ENCODE measurements around the gene CBX6. TPM values are rescaled to one million over a fixed set of nuclear protein-coding genes. Genes with fewer than 3 reads are reported as not detected.

The CBX6 gene
- total and polyA plus RNA-seq, 7 experiments from 2014 or later, result 6.3 to 77.0 (median 72.4) TPM

GRCh38 chr22:38864361-38865191 is 7.4 kb downstream of the CBX6 start:
- Histone ChIP-seq H3K9me3 (ENCODE audit: control insufficient read depth in 2 of 3, low read length in 3 of 3) (no peaks in the 10 kb centered on the region), H3K27ac (ENCODE audit: low read depth, low read length) (no peak overlapping the region), H3K4me3 (ENCODE audit: low read length) (no peak overlapping the region), H3K36me3 (ENCODE audit: control insufficient read depth in 2 of 3, insufficient read depth in 3 of 3, low read length in 3 of 3) (peaks cover 0 to 42% (median under 1%) of the 10 kb centered on the region in 3 experiments), H3K27me3 (ENCODE audit: control insufficient read depth in 2 of 2, insufficient read depth in 2 of 2, low read length in 2 of 2) (no peaks in the 10 kb centered on the region), H3K4me1 (ENCODE audit: control insufficient read depth in 2 of 2, insufficient read depth in 2 of 2, low read length in 2 of 2) (peaks cover under 1 to 9% of the 10 kb centered on the region in 2 donors)
- Mint-ChIP-seq H3K4me3 (no peak overlapping the region), H3K27ac (peak overlapping the region in 5 of 9 donors; percentile 10 to 59 (median 38)), H3K36me3 (peaks cover 0 to 2% (median 0%) of the 10 kb centered on the region in 5 donors), H3K27me3 (no peaks in the 10 kb centered on the region), H3K4me1 (peaks cover 12 to 31% (median 17%) of the 10 kb centered on the region in 7 donors), H3K9me3 (no peaks in the 10 kb centered on the region)
- ChIA-PET CTCF (no interaction called here), POLR2A (interaction anchor here (0.5 kb wide), 1 partner anchor 139 kb away, joined by 3 read pairs; no protein-coding TSS in a partner anchor)
- no peak for DNase-seq
- ATAC-seq, result no peak
- intact Hi-C loops (cut with micrococcal nuclease), result no loop called here

- Histone ChIP-seq H3K9me3 (ENCODE audit: control insufficient read depth in 2 of 3, low read length in 3 of 3) (no peaks in the 10 kb centered on the region), H3K36me3 (ENCODE audit: control insufficient read depth in 2 of 3, insufficient read depth in 3 of 3, low read length in 3 of 3) (peaks cover 0 to 39% (median 0%) of the 10 kb centered on the region in 3 experiments), H3K4me3 (ENCODE audit: low read length) (no peak overlapping the region), H3K4me1 (ENCODE audit: control insufficient read depth in 2 of 2, insufficient read depth in 2 of 2, low read length in 2 of 2) (peaks cover 0 to 3% of the 10 kb centered on the region in 2 donors), H3K27me3 (ENCODE audit: control insufficient read depth in 2 of 2, insufficient read depth in 2 of 2, low read length in 2 of 2) (no peaks in the 10 kb centered on the region), H3K27ac (ENCODE audit: low read depth, low read length) (no peak overlapping the region)
- Mint-ChIP-seq H3K4me1 (peaks cover 4 to 23% (median 14%) of the 10 kb centered on the region in 7 donors), H3K9me3 (no peaks in the 10 kb centered on the region), H3K27me3 (no peaks in the 10 kb centered on the region), H3K4me3 (peak overlapping the region in 1 of 10 donors; percentile 31), H3K27ac (peak overlapping the region in 2 of 9 donors; percentile 10 to 71), H3K36me3 (peaks cover 0 to 1% (median 0%) of the 10 kb centered on the region in 5 donors)
- intact Hi-C loops (cut with micrococcal nuclease), result no loop called here
- ChIA-PET CTCF (no interaction called here), POLR2A (interaction anchor here (0.5 kb wide), 1 partner anchor 140 kb away, joined by 3 read pairs; no protein-coding TSS in a partner anchor)
- no peak for DNase-seq
- no peak for ATAC-seq
Observed at GRCh38 chr22:38863531-38864131, 8.4 kb downstream of the CBX6 start.

- no peaks in the 10 kb centered on the region for H3K4me1 ChIP-seq (ENCODE audit: control insufficient read depth in 2 of 2, insufficient read depth in 2 of 2, low read length in 2 of 2)
- ChIA-PET CTCF (interaction anchor here (1.1 kb wide), 1 partner anchor 7 kb away, joined by 5 read pairs; no protein-coding TSS in a partner anchor), POLR2A (interaction anchor here (1.1 kb wide), 1 partner anchor 19 kb away, joined by 3 read pairs; no protein-coding TSS in a partner anchor)
- no peaks in the 10 kb centered on the region for H3K27me3 ChIP-seq (ENCODE audit: control insufficient read depth in 2 of 2, insufficient read depth in 2 of 2, low read length in 2 of 2)
- Mint-ChIP-seq H3K4me1 (peaks cover 0 to 14% (median 6%) of the 10 kb centered on the region in 7 donors), H3K36me3 (no peaks in the 10 kb centered on the region), H3K9me3 (no peaks in the 10 kb centered on the region), H3K27me3 (peaks cover 0 to under 1% (median 0%) of the 10 kb centered on the region in 5 donors), H3K4me3 (no peak overlapping the region), H3K27ac (peak overlapping the region in 6 of 9 donors; percentile 12 to 71 (median 33))
- intact Hi-C loops (cut with micrococcal nuclease), result no loop called here
- H3K27ac ChIP-seq (ENCODE audit: low read depth, low read length), result no peak overlapping the region
- no peak for DNase-seq
- no peak overlapping the region for H3K4me3 ChIP-seq (ENCODE audit: low read length)
- H3K36me3 ChIP-seq (ENCODE audit: control insufficient read depth in 2 of 3, insufficient read depth in 3 of 3, low read length in 3 of 3), result peaks cover 0 to 30% (median 0%) of the 10 kb centered on the region in 3 experiments
- ATAC-seq, result no peak
- no peaks in the 10 kb centered on the region for H3K9me3 ChIP-seq (ENCODE audit: control insufficient read depth in 2 of 3, low read length in 3 of 3)
Observed at GRCh38 chr22:38862375-38863329, 9.4 kb downstream of the CBX6 start.

GRCh38 chr22:38861927-38862326 is 10.1 kb downstream of the CBX6 start:
- POLR2A ChIA-PET, result interaction anchor here (1.1 kb wide), 1 partner anchor 19 kb away, joined by 3 read pairs; no protein-coding TSS in a partner anchor
- DNase-seq, result no peak
- intact Hi-C loops (cut with micrococcal nuclease), result no loop called here

GRCh38 chr22:38861170-38861876 is 10.7 kb downstream of the CBX6 start:
- no peaks in the 10 kb centered on the region for H3K9me3 ChIP-seq (ENCODE audit: control insufficient read depth in 2 of 3, low read length in 3 of 3)
- no peak overlapping the region for H3K27ac ChIP-seq (ENCODE audit: low read depth, low read length)
- no peak overlapping the region for H3K27ac Mint-ChIP-seq
- no peaks in the 10 kb centered on the region for H3K27me3 ChIP-seq (ENCODE audit: control insufficient read depth in 2 of 2, insufficient read depth in 2 of 2, low read length in 2 of 2)
- H3K4me3 ChIP-seq (ENCODE audit: low read length), result no peak overlapping the region
- no peaks in the 10 kb centered on the region for H3K4me1 ChIP-seq (ENCODE audit: control insufficient read depth in 2 of 2, insufficient read depth in 2 of 2, low read length in 2 of 2)
- CTCF ChIA-PET, result interaction anchor here (1.1 kb wide), 1 partner anchor 9 kb away, joined by 5 read pairs; no protein-coding TSS in a partner anchor
- H3K36me3 Mint-ChIP-seq, result no peaks in the 10 kb centered on the region
- DNase-seq, result no peak
- no peak for ATAC-seq
- H3K9me3 Mint-ChIP-seq, result no peaks in the 10 kb centered on the region
- H3K4me3 Mint-ChIP-seq, result no peak overlapping the region
- POLR2A ChIA-PET, result interaction anchor here (0.6 to 1.1 kb wide), 2 partner anchors 18 to 143 kb away, joined by 3 read pairs; no protein-coding TSS in a partner anchor
- intact Hi-C loops (cut with micrococcal nuclease), result no loop called here
- H3K36me3 ChIP-seq (ENCODE audit: control insufficient read depth in 2 of 3, insufficient read depth in 3 of 3, low read length in 3 of 3), result peaks cover 0 to 22% (median 0%) of the 10 kb centered on the region in 3 experiments
- peaks cover 0 to 11% (median 0%) of the 10 kb centered on the region in 5 donors for H3K27me3 Mint-ChIP-seq
- H3K4me1 Mint-ChIP-seq, result peaks cover 0 to 12% (median 5%) of the 10 kb centered on the region in 7 donors

More at GRCh38 chr22:38861927-38862326, 10.1 kb downstream of the CBX6 start:
- Mint-ChIP-seq H3K4me3 (no peak overlapping the region), H3K9me3 (no peaks in the 10 kb centered on the region), H3K4me1 (peaks cover 0 to 12% (median 5%) of the 10 kb centered on the region in 7 donors), H3K27ac (peak overlapping the region in 3 of 9 donors; percentile 14 to 28 (median 16)), H3K36me3 (no peaks in the 10 kb centered on the region), H3K27me3 (peaks cover 0 to 7% (median 0%) of the 10 kb centered on the region in 5 donors)
- no peak for ATAC-seq
- H3K4me1 ChIP-seq (ENCODE audit: control insufficient read depth in 2 of 2, insufficient read depth in 2 of 2, low read length in 2 of 2), result no peaks in the 10 kb centered on the region
- CTCF ChIA-PET, result interaction anchor here (1.1 kb wide), 1 partner anchor 8 kb away, joined by 5 read pairs; no protein-coding TSS in a partner anchor
- H3K27ac ChIP-seq (ENCODE audit: low read depth, low read length), result no peak overlapping the region
- no peaks in the 10 kb centered on the region for H3K9me3 ChIP-seq (ENCODE audit: control insufficient read depth in 2 of 3, low read length in 3 of 3)
- H3K36me3 ChIP-seq (ENCODE audit: control insufficient read depth in 2 of 3, insufficient read depth in 3 of 3, low read length in 3 of 3), result peaks cover 0 to 24% (median 0%) of the 10 kb centered on the region in 3 experiments
- no peak overlapping the region for H3K4me3 ChIP-seq (ENCODE audit: low read length)
- no peaks in the 10 kb centered on the region for H3K27me3 ChIP-seq (ENCODE audit: control insufficient read depth in 2 of 2, insufficient read depth in 2 of 2, low read length in 2 of 2)
